Hepatocyte (in vitro differentiated cells): ENCODE results near the gene SGPP1. TPM values are rescaled to one million over a fixed set of nuclear protein-coding genes. Genes with fewer than 3 reads are reported as not detected.

Experiments
- DNase-seq: peaks from one replicate; pipeline ENCODE4 v3.0.0-alpha.2; 2016; ENCODE audit warnings: low spot score
- H2AFZ ChIP-seq: fragments of 200-600 bp; sonication (generic); 2 replicates; pipeline ENCODE4 v1.6.0; 2016; ENCODE audit warnings: antibody characterized with exemption, mild to moderate bottlenecking
- H3K27ac ChIP-seq: fragments of 200-600 bp; sonication (generic); 2 replicates; pipeline ENCODE4 v1.5.1; 2016; ENCODE audit warnings: mild to moderate bottlenecking
- H3K27me3 ChIP-seq: fragments of 200-600 bp; sonication (generic); 2 replicates; pipeline ENCODE4 v1.6.1; 2016
- H3K36me3 ChIP-seq: fragments of 200-600 bp; sonication (generic); replicated peaks from 2 replicates; pipeline ENCODE4 v1.5.1; 2016; ENCODE audit warnings: low read depth; ENCODE audit not compliant: insufficient read depth
- H3K4me1 ChIP-seq: fragments of 200-600 bp; sonication (generic); 2 replicates; pipeline ENCODE4 v1.5.1; 2016; ENCODE audit warnings: mild to moderate bottlenecking, moderate library complexity; ENCODE audit not compliant: insufficient read depth
- H3K4me2 ChIP-seq: fragments of 200-600 bp; sonication (generic); 2 replicates; pipeline ENCODE4 v1.6.0; 2016
- H3K4me3 ChIP-seq: fragments of 200-600 bp; sonication (generic); 2 replicates; pipeline ENCODE4 v1.5.1; 2016; ENCODE audit warnings: mild to moderate bottlenecking
- H3K79me2 ChIP-seq: fragments of 200-600 bp; sonication (generic); 2 replicates; pipeline ENCODE4 v1.6.0; 2017; ENCODE audit warnings: mild to moderate bottlenecking
- H3K9me2 ChIP-seq: fragments of 200-600 bp; sonication (generic); replicated peaks from 2 replicates; pipeline ENCODE4 v1.6.0; 2017; ENCODE audit warnings: mild to moderate bottlenecking; ENCODE audit not compliant: insufficient read depth
- H3K9me3 ChIP-seq: fragments of 200-600 bp; sonication (generic); 2 replicates; pipeline ENCODE4 v1.5.1; 2016; ENCODE audit warnings: low read depth, mild to moderate bottlenecking
- H4K20me1 ChIP-seq: fragments of 200-600 bp; sonication (generic); 2 replicates; pipeline ENCODE4 v1.6.0; 2016; ENCODE audit warnings: mild to moderate bottlenecking; ENCODE audit not compliant: insufficient read depth, poor library complexity, severe bottlenecking
- EZH2 ChIP-seq: fragments of 200-600 bp; sonication (generic); IDR thresholded peaks from 2 replicates; pipeline ENCODE4 v1.6.1; 2016; ENCODE audit warnings: antibody characterized with exemption, mild to moderate bottlenecking, borderline replicate concordance
- EZH2phosphoT487 ChIP-seq: fragments of 200-600 bp; sonication (generic); IDR thresholded peaks from one replicate; pipeline ENCODE4 v1.6.1; 2018; ENCODE audit warnings: antibody characterized with exemption, mild to moderate bottlenecking, low read depth, moderate library complexity; ENCODE audit not compliant: unreplicated experiment, severe bottlenecking
- WGBS: methylation state at CpG from one replicate; pipeline ENCODE4 v1.1.6; 2016; ENCODE audit warnings: low lambda C conversion rate; ENCODE audit errors: missing lambda C conversion rate; 5-methylcytosine and 5-hydroxymethylcytosine counted together
- polyA plus RNA-seq: library from polyadenylated mRNA; unstranded; fragments of >200 nt; fragmentation: Nextera tagmentation; extraction: Ambion mirVana; gene quantifications from 2 replicates; pipeline ENCODE4 v1.2.1, GENCODE V29; 2016
- total RNA-seq: library from RNA; depleted of rRNA; stranded (reverse); fragments of >200 nt; gene quantifications from 2 replicates; pipeline ENCODE4 v1.2.3, GENCODE V29; 2014
- TF ChIP-seq, protein P1 (sequence below): fragments of 200-600 bp; sonication (generic); IDR thresholded peaks from 2 replicates; pipeline ENCODE4 v1.5.1; 2016; ENCODE audit warnings: antibody characterized with exemption, mild to moderate bottlenecking; ENCODE audit not compliant: poor library complexity

SGPP1 gene
- total and polyA plus RNA-seq, 2 experiments from 2014 or later: 17.8 to 23.9 TPM

DNA sequence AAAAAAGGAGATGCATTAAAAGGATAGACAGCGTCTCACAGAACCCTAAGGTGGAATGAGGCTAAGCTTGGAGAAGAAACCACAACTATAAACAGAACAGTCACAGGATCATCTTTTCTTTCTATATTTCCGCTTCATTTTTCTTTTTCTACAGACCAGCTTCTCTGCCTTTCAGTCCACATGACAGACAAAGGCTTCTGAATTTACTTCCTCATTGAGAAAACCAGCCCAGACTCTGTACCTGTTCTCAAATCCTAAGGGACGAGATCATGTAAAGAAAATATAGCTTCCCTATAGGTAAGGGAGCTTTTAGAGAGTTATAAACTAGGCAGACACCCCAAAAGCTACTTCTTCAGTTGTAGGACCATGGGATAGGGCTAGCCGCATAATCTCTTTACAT lies 17.4 kb downstream of the SGPP1 start:
- 89% methylated on average over 4 of the region's 4 CpGs for WGBS
- H3K27ac ChIP-seq: no peak overlapping the region
- TF ChIP-seq, protein P1, sequence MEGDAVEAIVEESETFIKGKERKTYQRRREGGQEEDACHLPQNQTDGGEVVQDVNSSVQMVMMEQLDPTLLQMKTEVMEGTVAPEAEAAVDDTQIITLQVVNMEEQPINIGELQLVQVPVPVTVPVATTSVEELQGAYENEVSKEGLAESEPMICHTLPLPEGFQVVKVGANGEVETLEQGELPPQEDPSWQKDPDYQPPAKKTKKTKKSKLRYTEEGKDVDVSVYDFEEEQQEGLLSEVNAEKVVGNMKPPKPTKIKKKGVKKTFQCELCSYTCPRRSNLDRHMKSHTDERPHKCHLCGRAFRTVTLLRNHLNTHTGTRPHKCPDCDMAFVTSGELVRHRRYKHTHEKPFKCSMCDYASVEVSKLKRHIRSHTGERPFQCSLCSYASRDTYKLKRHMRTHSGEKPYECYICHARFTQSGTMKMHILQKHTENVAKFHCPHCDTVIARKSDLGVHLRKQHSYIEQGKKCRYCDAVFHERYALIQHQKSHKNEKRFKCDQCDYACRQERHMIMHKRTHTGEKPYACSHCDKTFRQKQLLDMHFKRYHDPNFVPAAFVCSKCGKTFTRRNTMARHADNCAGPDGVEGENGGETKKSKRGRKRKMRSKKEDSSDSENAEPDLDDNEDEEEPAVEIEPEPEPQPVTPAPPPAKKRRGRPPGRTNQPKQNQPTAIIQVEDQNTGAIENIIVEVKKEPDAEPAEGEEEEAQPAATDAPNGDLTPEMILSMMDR: no peak
- TF ChIP-seq EZH2: no peak
- no peak for TF ChIP-seq EZH2phosphoT487

DNA sequence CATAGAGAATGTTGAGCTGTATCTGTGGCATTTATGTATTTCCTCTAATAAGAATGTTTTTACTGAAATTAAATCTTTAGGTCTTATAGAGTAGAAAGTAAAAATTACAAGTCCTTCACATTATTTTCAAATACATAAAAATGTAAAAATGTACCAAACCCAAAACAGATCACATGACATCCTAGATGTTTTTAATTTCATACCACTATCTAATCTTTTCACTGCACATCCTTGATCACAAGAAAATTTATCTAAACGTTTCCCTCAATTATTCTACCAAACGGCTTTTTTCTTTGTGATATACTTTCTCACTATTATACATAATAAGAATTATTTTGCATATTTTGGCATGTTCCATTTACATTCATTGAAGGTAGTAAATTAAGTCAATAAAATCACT lies 18.3 kb downstream of the SGPP1 start:
- DNase-seq: no peak
- no peaks in the 10 kb centered on the region for H3K9me3 ChIP-seq
- H4K20me1 ChIP-seq: no peaks in the 10 kb centered on the region
- H3K79me2 ChIP-seq: peaks cover 27% of the 10 kb centered on the region
- no peak overlapping the region for H3K4me3 ChIP-seq
- no peaks in the 10 kb centered on the region for H3K4me1 ChIP-seq
- H3K36me3 ChIP-seq: no peaks in the 10 kb centered on the region
- TF ChIP-seq EZH2: no peak
- no peak for TF ChIP-seq EZH2phosphoT487
- TF ChIP-seq, protein P1: no peak
- H3K27me3 ChIP-seq: no peaks in the 10 kb centered on the region
- no peak overlapping the region for H3K27ac ChIP-seq
- H2AFZ ChIP-seq: no peak overlapping the region
- WGBS: 89% methylated on average over 2 of the region's 2 CpGs
- no peaks in the 10 kb centered on the region for H3K9me2 ChIP-seq
- no peak overlapping the region for H3K4me2 ChIP-seq

More for the DNA sequence above, 17.4 kb downstream of the SGPP1 start:
- no peaks in the 10 kb centered on the region for H4K20me1 ChIP-seq
- no peaks in the 10 kb centered on the region for H3K27me3 ChIP-seq
- H2AFZ ChIP-seq: no peak overlapping the region
- no peaks in the 10 kb centered on the region for H3K4me1 ChIP-seq
- H3K36me3 ChIP-seq: no peaks in the 10 kb centered on the region
- H3K4me3 ChIP-seq: no peak overlapping the region
- H3K9me3 ChIP-seq: no peaks in the 10 kb centered on the region
- H3K4me2 ChIP-seq: no peak overlapping the region
- H3K9me2 ChIP-seq: no peaks in the 10 kb centered on the region
- no peak for DNase-seq
- peaks cover 27% of the 10 kb centered on the region for H3K79me2 ChIP-seq

GRCh38 chr14:63707216-63707615 lies 20.6 kb downstream of the SGPP1 start:
- peaks cover 34% of the 10 kb centered on the region for H3K79me2 ChIP-seq
- no peaks in the 10 kb centered on the region for H4K20me1 ChIP-seq
- no peaks in the 10 kb centered on the region for H3K9me3 ChIP-seq

More at GRCh38 chr14:63707216-63707615, 20.6 kb downstream of the SGPP1 start:
- no peak overlapping the region for H3K4me2 ChIP-seq
- WGBS: 94% methylated on average over 8 of the region's 8 CpGs
- H3K27me3 ChIP-seq: no peaks in the 10 kb centered on the region
- H3K36me3 ChIP-seq: no peaks in the 10 kb centered on the region
- DNase-seq: no peak
- H3K27ac ChIP-seq: no peak overlapping the region
- H3K9me2 ChIP-seq: no peaks in the 10 kb centered on the region
- no peak overlapping the region for H2AFZ ChIP-seq
- no peak overlapping the region for H3K4me3 ChIP-seq
- no peaks in the 10 kb centered on the region for H3K4me1 ChIP-seq
- TF ChIP-seq, protein P1: no peak
- TF ChIP-seq EZH2 (no peak), EZH2phosphoT487 (no peak)
